ENCODE results near the gene AKIRIN2.
"Not testable (repeated sequence)": the region's sequence is repeated elsewhere in the genome, so short reads cannot be mapped to it uniquely, and the experiment has no call there.

The AKIRIN2 gene

DNA sequence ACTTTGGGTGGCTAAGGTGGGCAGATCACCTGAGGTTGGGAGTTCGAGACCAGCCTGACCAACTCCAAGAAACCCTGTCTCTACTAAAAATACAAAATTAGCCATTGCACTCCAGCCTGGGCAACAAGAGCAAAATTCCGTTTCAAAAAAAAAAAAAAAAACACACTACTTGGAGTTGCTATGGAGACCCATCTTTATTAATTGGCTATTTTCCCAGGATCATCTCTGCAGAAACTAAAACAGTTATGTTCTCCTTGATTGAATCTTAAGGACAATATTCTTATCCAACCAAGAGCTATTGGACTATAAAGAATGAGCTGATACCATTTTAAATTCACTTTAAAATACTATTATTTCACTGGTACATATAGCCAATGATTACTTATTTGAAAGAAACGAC is 14.7 kb downstream of the AKIRIN2 start:
- no peak for DNase-seq (ENCODE audit: low spot score)

DNA sequence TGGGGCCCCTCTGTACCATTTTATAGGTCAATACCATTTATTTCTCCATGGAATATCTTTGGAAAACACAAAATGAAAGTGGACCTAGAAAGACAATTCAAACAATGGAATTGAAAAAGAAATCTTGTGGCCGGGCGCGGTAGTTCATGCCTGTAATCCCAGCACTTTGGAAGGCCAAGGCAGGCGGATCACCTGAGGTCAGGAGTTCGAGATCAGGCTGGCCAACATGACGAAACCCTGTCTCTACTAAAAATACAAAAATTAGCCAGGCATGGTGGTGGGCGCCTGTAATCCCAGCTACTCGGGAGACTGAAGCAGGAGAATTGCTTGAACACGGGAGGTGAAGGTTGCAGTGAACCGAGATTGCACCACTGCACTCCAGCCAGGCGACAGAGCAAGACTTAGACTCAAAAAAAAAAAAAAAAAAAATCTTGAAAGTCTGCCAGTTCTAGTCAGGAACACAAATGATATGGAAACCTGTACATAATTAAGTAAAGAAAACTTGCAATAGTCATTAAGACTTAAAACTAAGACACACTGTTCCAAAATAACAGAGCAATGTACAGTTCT is 15.3 kb downstream of the AKIRIN2 start:
- not testable (repeated sequence) for DNase-seq (ENCODE audit: low spot score)

DNA sequence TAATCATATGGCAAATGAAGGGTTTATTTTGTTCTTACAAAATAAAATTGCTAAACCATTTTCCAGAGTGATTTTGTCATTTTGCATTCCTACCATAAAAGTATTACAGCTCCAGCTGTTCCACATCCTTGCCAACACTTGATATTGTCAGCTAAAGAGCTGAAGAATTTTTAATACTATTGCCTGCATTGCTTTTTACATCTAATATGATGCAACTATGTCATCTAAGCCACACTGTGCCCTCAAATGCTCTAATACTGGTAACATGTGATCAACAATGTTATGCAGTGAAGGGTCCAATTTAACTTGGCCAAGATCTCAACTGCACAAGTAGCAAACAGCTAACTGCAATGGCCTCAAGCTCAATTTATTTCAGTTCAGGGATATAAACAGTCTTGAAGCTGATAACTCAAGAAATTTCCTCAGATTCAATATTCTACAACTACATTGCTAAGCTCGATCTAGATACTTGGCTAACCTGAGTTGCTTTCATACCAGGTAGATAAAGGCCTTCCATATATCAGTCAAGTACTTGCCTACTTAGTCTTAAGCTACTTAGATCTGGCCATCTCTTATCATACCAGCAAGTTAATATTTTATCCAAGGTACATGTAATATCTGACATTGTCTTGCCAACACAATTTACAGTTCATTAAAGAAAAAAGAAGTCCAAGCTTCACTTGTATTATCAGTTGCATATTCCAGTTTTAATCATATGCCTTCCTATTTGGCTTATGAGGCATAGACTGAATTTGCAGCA is 17.0 kb downstream of the AKIRIN2 start:
- DNase-seq (ENCODE audit: low spot score), result no peak

DNA sequence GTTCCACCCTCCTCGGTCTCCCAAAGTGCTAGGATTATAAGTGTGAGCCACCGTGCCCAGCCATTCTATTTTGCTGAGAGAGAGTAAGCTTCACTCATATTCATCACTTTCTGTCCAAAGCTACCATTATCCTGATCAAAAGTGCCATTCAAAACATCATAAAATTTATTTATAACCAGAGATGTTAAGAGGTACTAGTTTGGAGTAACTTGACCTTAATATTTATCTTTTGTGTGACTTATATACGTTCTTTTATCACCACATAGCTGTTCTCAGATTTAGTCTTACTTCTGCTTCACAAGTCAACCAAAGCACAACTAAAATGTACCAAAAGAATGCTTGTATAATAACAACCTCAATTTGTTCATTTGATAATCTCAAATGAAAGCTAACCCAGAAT is 18.1 kb downstream of the AKIRIN2 start:
- DNase-seq (ENCODE audit: low spot score), result no peak

DNA sequence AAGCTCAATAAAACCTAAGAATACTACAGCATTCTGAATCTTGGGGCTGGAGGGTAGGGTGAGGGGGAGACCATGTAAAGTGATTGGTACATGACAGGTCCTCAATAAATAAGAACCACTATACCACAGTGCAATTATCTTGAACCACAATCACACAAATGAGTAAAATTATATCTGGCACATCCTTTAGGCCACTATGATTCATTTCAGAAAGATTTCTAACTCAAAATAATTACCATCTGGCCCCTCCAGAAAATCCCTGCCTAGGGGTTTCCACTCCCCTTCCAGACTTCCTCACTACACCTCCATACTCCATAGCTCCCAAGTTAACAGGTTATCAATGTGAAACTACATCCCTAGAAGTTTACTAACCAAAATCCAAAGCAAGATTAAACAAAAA is 19.7 kb downstream of the AKIRIN2 start:
- DNase-seq (ENCODE audit: low spot score), result no peak

DNA sequence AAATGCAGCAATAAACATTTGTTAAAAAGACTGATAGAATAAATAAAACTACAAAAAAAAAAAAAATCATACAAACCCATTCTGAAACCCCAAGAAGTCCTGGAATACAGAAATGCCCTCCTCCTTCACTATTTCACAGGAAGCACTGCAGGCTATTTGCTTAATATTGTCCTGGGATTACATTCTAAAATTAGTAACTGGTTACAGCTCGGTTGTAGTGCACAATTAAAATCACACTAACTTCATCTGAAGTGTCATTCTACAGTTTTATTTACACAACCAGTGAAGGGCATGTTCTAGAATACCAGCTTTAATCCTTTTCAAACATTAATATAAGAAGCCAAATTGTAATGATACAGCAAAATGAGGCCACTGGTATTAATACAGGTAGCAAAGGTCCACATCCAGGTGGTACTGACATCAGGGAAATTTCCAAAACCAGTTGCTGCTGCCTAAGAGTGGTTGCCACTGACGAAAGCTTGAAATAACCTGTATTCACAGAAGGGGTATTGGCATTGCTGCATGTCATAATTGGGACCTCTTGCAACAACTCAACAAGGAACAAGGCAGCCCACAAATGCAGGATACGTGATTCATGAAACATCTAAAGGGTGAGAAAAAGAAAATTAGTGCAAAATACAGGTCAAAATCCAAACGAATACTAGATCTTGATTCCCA is 26.9 kb downstream of the AKIRIN2 start:
- no peak for DNase-seq (ENCODE audit: low spot score)

DNA sequence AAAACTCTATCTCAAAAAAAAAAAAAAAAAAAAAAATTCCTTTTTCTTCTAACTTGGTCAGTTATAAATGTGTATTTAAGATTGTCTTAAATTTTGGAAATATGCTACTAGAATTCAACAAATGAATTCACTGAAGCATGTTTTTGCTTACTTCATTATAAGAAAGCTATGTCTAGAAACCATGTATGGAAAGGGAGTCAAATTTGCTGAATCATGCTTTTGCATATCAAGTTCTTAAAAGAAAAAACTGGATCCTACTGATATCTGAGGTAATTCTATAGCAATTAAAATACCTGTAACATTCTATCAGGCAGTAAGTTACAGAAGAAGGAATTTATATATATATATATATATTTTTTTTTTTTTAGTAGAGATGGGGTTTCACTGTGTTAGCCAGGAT is 27.7 kb downstream of the AKIRIN2 start:
- no peak for DNase-seq (ENCODE audit: low spot score)

DNA sequence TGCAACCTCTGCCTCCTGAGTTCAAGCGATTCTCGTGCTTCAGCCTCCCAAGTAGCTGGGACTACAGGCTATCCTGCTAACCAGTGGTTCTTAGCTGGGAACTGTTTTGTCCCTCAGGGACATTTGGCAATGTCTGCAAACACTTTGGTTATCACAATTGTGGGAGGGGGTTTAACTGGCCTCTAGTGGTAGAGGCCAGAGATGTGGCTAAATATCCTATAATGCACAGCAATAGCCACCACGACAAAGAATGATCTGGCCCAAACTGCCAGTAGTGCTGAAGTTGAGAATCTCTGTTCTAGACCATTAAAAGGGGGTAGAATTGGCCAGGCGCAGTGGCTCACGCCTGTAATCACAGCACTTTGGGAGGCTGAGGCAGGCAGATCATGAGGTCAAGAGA is 28.8 kb downstream of the AKIRIN2 start:
- DNase-seq (ENCODE audit: low spot score), result no peak

DNA sequence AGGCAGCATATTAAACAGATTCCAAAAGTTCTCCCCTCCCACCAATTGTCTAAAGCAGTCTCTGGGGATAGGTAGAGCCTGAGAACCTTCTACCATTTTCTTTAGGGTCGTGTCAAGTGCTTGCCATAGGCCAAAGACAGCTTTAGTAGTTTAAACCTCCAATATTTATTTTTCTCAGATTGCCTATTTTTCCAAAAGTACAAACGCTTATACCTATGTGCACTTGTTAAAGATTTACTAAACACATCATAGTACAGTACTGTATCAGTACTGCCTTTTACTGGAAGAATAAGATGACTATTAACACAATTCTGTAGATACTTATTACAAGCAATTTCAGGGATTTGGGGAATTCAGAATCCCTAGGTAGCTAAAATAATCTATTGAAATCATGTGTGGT is 29.4 kb downstream of the AKIRIN2 start:
- no peak for DNase-seq (ENCODE audit: low spot score)

DNA sequence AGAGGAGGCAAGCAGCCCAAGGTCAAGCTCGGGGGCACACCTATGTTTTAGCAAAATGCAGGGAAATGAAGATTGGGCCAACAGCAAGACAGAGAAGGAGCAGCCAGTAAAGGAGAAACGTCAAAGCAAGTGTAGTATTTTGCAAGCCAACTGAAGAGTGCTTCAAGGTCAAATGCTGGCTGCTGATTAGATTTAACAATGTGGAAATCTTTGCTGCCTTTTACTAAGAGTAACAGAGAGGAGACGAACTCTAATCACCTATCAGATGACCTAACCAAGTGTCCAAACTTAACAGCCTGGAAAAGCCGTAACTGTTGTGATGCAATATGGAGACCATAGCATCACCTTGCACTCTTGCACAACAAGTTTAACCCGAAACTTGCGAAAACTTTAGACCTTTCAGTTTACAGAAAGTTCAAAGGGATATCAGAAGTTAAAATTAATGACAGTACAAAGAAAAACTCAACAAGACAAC is 30.4 kb downstream of the AKIRIN2 start:
- DNase-seq (ENCODE audit: low spot score), result no peak

DNA sequence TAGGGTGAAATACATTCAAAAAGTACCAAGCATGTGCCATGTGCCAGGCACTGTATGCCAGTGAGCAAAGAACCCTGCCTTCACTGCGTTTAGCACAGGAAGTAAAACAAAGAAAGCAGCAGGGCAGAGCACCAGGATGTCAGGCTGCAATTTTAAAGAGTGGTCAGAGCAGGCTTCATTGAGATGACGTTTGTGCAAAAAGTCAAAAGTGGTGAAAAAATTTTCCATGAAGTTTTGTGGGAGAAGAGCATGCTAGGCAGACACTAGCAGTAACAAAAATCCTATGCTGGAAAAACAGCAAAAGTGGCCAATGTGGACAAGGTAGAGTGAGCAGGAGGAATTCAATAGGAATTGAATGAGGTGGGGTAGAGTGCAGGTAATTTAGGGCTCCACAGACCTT is 31.3 kb downstream of the AKIRIN2 start:
- DNase-seq (ENCODE audit: low spot score), result no peak

DNA sequence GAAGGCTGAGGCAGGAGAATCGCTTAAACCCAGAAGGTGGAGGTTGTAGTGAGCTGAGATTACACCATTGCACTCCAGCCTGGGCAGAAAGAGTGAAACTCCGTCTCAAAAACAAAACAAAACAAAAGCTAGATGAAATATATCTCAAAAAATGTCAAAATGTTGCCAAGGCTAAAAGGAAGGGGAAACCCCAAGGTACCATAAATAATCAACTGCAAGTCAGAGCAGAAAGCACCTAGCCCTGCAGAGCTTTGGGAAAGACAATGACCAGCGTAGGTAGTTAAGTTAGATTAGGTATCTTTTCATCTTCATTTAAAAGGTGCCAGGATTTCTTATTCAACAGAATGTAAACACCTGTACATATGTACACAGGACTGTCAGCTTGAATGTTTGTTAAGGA is 33.0 kb downstream of the AKIRIN2 start:
- DNase-seq (ENCODE audit: low spot score), result no peak

DNA sequence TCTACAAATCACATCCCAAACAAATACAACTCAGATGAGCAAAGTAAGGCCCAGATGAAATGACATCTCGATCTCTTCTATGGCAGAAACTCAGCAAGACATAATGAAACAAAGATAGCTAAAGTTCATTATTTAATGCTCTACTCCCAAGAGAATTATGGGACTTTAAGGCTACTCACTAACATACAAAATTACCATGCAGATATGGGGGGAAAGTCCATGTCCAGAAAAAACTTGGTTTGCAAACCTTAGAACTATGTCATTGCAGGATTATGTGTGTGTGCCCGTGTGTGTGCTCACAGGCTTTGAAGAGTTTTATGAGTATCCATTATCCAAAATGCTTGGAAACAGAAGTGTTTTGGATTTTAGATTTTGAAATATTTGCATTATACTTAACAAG is 34.0 kb downstream of the AKIRIN2 start:
- DNase-seq (ENCODE audit: low spot score), result no peak

DNA sequence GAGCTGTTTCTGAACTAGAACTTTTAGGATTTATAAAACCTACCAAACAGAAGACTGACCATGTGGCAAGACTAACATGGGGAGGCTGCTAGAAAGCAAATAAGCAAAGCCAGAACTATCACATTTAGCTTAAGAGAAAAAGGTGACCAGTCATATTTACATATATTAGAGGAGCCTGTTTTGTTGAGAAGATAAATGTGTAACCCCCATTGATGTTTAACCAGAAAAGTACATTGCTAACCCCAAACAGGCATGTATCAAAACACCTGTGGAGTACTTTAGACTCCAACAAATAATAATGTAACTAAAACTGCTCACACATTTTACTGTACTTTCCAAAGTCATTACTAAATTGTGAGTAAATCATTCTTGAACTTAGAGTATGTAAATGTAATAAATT is 35.0 kb downstream of the AKIRIN2 start:
- DNase-seq (ENCODE audit: low spot score), result no peak

DNA sequence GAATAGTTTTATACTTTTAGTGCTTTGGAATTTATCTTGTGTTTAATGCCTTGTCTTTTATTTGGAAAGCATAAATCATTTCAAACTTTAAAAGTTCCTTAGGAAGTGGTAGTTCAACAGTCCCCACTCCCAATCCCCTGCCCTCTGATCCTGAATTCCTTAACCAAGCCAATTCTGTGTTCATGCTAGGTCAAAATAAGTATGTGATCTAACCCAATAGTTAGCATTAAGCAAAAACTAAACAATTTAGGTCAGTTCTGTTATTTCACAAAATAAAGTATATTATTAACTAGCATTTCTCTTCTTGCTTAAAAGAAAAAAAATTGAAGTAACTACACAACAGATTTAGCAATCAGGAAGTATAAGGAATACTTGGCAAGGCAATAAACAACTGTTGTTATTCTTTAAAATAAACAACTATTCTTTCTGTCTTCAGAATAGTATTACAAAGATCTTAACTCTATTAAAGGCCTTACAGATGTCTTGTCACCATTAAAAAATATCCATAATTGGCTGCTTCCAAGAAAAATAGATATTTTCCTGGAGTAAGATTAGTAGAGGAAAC is 37.0 kb downstream of the AKIRIN2 start:
- DNase-seq (ENCODE audit: low spot score), result no peak

DNA sequence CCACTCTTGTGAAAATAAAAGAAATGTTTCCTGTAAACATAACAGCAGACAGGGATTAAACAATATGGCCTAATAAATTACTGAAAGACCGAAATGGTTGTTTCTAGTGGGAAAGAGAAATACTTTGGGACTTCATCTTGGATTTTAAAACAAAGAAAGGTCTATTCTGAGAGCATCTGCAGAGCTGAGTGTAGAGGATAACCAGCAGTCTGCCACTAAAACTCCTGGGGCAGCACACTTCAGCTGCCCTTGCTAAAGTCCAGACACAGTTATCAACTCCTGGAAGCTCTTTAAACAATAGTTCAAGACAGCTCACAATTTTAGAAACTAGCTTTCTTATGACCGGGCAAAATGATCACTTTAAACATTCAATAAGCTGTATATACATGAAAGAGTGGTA is 38.6 kb downstream of the AKIRIN2 start:
- no peak for DNase-seq (ENCODE audit: low spot score)

DNA sequence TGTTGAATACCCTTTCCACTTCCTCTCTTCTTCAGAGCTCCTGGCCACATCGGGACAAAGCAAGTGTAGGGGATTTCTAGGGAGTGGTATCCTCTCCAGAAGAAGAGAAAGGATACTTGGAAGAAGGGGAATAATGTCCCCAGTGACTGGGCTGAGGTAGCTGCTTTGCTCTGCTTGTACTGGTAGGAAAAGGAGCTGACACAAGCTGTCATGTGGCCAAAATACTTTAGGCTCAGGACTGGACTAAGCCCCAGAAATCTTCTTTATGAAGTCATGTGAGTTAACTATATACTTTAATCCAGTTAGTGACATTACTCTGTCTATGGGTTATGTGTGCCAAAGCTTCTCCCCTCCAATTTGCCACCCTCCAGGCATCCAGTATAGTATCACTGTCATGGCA is 40.5 kb downstream of the AKIRIN2 start:
- no peak for DNase-seq (ENCODE audit: low spot score)

DNA sequence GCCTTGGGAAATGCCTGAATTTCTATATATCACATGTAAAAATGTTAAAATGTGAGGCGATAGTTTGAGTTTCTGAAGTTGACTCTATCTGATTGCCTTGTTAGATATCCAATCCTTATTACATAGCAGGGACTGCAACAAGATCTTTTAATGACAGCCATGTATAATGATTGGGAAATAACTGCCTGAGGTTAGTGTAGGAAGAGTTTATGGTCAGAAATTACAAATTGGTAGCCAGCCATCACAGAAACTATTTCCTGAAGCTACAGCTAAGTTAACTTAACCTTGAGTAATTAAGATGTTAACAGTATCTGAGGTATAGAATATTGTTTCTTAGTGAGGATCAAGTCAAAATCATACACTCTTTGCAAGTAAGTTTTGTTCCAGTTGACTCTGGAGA is 41.0 kb downstream of the AKIRIN2 start:
- no peak for DNase-seq (ENCODE audit: low spot score)

DNA sequence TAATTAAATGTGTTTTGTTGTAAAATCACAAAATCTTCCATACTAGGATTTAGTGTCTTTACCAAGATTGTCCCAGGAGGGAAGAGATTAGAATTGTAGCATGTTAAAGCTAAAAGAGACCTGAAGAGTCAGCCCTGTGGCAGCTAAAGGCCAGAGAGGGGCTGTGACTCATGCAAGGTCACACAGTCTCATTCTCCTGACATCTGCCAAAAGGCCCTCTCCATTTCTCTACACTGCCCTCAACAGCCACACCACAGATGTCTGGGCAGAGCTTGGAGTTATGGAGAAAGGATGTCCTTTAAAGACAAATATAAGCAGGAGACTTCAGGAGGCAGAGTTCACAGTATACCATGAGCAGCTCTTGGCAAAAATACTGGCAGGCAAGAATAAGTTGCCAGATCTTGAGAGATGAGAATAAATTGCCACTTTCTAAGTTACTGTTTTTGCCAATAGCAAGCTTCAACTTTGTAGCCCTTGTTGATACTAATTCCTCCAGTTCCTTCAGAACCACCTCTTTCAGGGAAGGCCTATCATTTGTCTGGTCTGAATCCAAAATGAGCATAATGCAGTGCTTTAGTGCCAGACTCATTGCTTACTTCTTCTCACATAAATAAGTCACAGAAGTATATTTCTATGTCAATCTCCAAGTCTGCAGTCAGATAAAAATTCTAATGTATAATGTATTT is 41.7 kb downstream of the AKIRIN2 start:
- DNase-seq (ENCODE audit: low spot score), result no peak

DNA sequence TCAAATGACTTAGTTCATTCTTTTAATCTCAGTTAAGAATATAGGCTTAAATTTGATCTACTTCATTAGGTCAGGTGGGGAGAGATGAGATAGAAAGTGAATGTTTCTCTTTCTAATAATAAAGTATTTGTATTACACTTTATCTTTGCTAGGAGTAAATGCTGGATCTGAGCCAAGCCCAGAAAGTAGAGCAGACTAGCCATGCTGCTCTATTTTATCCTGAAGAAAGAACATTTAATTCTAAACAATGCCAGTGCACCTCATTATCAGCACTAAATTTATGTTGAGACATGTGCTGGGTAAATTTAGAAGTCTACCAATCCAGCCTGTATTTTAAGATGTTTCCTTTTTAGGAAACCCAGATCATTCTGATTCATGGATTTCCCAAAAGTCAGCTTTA is 43.5 kb downstream of the AKIRIN2 start:
- DNase-seq (ENCODE audit: low spot score), result no peak

DNA sequence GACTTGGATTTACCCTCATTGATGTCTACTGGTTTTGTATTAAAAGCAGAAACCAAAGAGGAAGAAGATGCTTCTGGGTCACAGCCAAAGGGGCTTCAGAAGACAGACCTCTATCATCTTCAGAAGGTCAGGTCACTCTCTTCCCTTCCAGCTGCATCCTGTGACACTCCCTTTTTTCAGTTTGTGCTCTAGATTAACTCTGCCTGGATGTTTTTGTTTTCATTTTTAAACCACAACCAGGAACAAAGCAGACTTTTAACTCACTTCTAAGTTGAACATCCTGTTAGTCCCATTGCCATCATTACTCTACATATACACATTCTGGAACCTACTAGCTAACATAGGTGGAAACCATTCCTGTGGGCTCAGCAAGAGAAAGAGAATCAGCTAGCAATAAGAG is 45.2 kb downstream of the AKIRIN2 start:
- DNase-seq (ENCODE audit: low spot score), result no peak

DNA sequence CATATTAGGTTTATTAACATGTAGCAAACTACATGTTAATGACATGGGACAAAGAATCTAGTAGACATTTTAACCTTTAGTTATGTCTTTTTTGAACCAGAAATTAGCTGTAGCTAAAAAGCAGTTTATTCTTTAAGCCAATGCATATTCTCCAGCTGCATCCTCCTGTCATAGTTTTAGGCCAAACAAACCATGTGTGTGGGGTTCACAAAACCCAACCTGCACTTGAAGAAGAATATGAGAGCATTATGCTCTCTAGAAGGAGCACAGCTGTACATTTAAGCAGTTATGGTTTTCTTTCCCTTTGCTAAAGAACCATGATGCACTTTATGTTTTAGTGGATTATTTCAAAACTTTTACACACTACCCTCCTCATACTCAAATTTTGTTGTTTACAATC is 46.2 kb downstream of the AKIRIN2 start:
- DNase-seq (ENCODE audit: low spot score), result no peak
